Smooth muscle cell (in vitro differentiated cells): ENCODE data around the gene RNF13. TPM values are rescaled to one million over a fixed set of nuclear protein-coding genes. Genes with fewer than 3 reads are reported as not detected.

ENCODE experiments used
- DNase-seq: peaks from one replicate; lab custom pipeline; 2025; ENCODE audit not compliant: unreplicated experiment; lab: John Stamatoyannopoulos, UW
- H2AFZ ChIP-seq: fragments of 200-600 bp; sonication (generic); 2 replicates; pipeline ENCODE4 v1.6.0; 2016; ENCODE audit warnings: antibody characterized with exemption, low read depth, mild to moderate bottlenecking
- H3F3A ChIP-seq: fragments of 200-600 bp; sonication (generic); 2 replicates; pipeline ENCODE4 v1.6.0; 2017; ENCODE audit warnings: antibody characterized with exemption, low read depth
- H3K27ac ChIP-seq: fragments of 200-600 bp; sonication (generic); 2 replicates; pipeline ENCODE4 v1.5.1; 2016; ENCODE audit warnings: low read depth, mild to moderate bottlenecking
- H3K27me3 ChIP-seq: fragments of 200-600 bp; sonication (generic); 2 replicates; pipeline ENCODE4 v1.6.1; 2016; ENCODE audit warnings: low read depth, mild to moderate bottlenecking
- H3K36me3 ChIP-seq: fragments of 200-600 bp; sonication (generic); 2 replicates; pipeline ENCODE4 v1.5.1; 2016; ENCODE audit warnings: low read depth
- H3K4me1 ChIP-seq: fragments of 200-600 bp; sonication (generic); 2 replicates; pipeline ENCODE4 v1.5.1; 2016; ENCODE audit warnings: low read depth
- H3K4me2 ChIP-seq: fragments of 200-600 bp; sonication (generic); 2 replicates; pipeline ENCODE4 v1.6.0; 2016; ENCODE audit warnings: mild to moderate bottlenecking
- H3K4me3 ChIP-seq: fragments of 200-600 bp; sonication (generic); 2 replicates; pipeline ENCODE4 v1.5.1; 2016; ENCODE audit warnings: mild to moderate bottlenecking
- H3K79me2 ChIP-seq: fragments of 200-600 bp; sonication (generic); 2 replicates; pipeline ENCODE4 v1.6.0; 2016; ENCODE audit warnings: low read depth, mild to moderate bottlenecking
- H3K9ac ChIP-seq: fragments of 200-600 bp; sonication (generic); 2 replicates; pipeline ENCODE4 v1.6.0; 2016; ENCODE audit warnings: low read depth
- H3K9me3 ChIP-seq: fragments of 200-600 bp; sonication (generic); replicated peaks from 2 replicates; pipeline ENCODE4 v1.5.1; 2016; ENCODE audit warnings: low read depth
- H4K20me1 ChIP-seq: fragments of 200-600 bp; sonication (generic); 2 replicates; pipeline ENCODE4 v1.6.0; 2016; ENCODE audit warnings: low read depth
- WGBS: methylation state at CpG from one replicate; pipeline ENCODE4 v1.1.7; 2016; ENCODE audit warnings: low lambda C conversion rate; 5-methylcytosine and 5-hydroxymethylcytosine counted together
- polyA plus RNA-seq: library from polyadenylated mRNA; unstranded; fragments of >200 nt; fragmentation: Nextera tagmentation; extraction: Ambion mirVana; gene quantifications from 2 replicates; pipeline ENCODE4 v1.2.1, GENCODE V29; 2016
- total RNA-seq: library from RNA; depleted of rRNA; stranded (reverse); fragments of >200 nt; gene quantifications from 2 replicates; pipeline ENCODE4 v1.2.3, GENCODE V29; 2014
- TF ChIP-seq, protein P1 (sequence below): fragments of 200-600 bp; sonication (generic); IDR thresholded peaks from 2 replicates; pipeline ENCODE4 v1.5.1; 2017; ENCODE audit warnings: borderline replicate concordance, mild to moderate bottlenecking, antibody characterized with exemption; ENCODE audit not compliant: insufficient read depth, poor library complexity, severe bottlenecking

Gene RNF13
- total and polyA plus RNA-seq, 2 experiments from 2014 or later = 46.1 to 81.9 TPM

DNA sequence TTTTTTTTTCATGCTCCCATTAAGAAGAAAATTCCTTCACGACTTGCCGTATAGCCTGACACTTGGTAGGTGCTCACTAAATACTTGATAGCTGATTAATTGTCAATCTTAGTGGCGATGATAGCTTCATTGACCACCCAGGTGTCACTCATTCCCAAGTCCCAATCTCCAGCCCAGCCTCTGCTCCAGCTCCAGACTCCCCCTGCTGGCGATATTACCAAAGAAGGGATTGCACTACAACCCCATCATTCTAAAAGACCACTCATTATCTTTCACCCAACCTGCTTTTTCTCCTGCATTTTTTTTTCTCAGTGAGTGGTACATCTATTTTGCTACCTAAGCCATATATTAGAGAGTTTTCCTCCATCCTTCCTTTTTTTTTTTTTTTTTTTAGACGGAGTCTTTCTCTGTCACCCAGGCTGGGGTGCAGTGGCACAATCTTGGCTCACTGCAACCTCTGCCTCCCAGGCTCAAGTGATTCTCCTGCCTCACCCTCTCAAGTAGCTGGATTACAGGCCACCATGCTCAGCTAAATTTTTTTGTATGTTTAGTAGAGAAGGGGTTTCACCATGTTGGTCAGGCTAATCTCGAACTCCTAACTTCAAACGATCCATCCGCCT lies 41.3 kb upstream of the RNF13 start:
- 51% methylated on average over 8 of the region's 8 CpGs for WGBS
- TF ChIP-seq, protein P1, sequence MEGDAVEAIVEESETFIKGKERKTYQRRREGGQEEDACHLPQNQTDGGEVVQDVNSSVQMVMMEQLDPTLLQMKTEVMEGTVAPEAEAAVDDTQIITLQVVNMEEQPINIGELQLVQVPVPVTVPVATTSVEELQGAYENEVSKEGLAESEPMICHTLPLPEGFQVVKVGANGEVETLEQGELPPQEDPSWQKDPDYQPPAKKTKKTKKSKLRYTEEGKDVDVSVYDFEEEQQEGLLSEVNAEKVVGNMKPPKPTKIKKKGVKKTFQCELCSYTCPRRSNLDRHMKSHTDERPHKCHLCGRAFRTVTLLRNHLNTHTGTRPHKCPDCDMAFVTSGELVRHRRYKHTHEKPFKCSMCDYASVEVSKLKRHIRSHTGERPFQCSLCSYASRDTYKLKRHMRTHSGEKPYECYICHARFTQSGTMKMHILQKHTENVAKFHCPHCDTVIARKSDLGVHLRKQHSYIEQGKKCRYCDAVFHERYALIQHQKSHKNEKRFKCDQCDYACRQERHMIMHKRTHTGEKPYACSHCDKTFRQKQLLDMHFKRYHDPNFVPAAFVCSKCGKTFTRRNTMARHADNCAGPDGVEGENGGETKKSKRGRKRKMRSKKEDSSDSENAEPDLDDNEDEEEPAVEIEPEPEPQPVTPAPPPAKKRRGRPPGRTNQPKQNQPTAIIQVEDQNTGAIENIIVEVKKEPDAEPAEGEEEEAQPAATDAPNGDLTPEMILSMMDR = peak; percentile 74
- Histone ChIP-seq H3K27ac (no peak overlapping the region), H3K9me3 (no peaks in the 10 kb centered on the region), H3F3A (no peaks in the 10 kb centered on the region), H3K4me2 (no peak overlapping the region), H3K79me2 (no peaks in the 10 kb centered on the region), H2AFZ (no peak overlapping the region), H3K27me3 (no peaks in the 10 kb centered on the region), H3K36me3 (no peaks in the 10 kb centered on the region), H3K4me1 (no peaks in the 10 kb centered on the region), H3K9ac (no peak overlapping the region), H4K20me1 (no peaks in the 10 kb centered on the region), H3K4me3 (no peak overlapping the region)
- no peak for DNase-seq

DNA sequence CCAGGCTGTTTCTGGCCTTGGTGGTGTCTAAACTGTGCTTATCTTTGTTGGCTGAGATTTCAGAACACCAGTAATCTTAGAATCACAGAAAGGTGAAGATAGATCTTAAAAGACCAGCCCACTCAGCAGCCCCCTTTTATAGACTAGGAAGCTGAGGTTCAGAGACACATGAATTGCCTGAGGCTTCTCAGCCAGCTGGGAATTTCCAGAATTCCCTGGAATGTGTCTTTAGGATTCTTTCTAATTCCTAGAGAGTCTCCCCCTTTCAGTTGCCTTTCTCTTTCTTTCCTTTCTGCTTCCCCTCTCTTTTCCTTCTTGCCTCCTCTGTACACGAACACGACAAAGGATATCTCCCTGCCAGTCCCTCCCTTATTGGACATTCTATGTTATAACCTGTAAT lies 40.2 kb upstream of the RNF13 start:
- Histone ChIP-seq H3K9me3 (no peaks in the 10 kb centered on the region), H3K4me3 (no peak overlapping the region), H3K4me2 (no peak overlapping the region), H2AFZ (no peak overlapping the region), H4K20me1 (no peaks in the 10 kb centered on the region), H3K4me1 (no peaks in the 10 kb centered on the region), H3K27me3 (no peaks in the 10 kb centered on the region), H3K36me3 (no peaks in the 10 kb centered on the region), H3K79me2 (no peaks in the 10 kb centered on the region), H3K9ac (no peak overlapping the region), H3K27ac (no peak overlapping the region), H3F3A (no peaks in the 10 kb centered on the region)
- 62% methylated on average over 2 of the region's 2 CpGs for WGBS
- DNase-seq = no peak
- TF ChIP-seq, protein P1 = no peak

DNA sequence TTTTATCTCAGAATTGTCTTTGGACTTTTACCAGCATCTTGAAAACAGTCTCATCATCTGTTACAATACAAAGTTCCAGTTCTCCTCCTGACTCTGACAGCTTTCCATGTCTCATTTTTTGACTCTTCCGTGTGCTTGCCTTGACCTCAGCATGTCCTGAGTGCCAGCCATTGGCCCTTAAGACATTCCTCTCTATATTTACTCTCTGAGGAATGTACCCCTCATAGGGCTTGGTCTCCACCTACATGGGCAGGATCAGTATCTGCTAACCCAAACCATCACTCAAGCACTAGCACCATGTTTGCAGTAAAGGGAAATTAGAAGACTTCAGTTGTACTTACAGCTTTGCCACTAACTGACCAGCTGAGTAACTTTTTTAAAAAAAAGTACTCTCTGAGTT lies 36.8 kb upstream of the RNF13 start:
- no peak overlapping the region for H3K4me2 ChIP-seq
- no peaks in the 10 kb centered on the region for H3K9me3 ChIP-seq
- H3K27ac ChIP-seq = no peak overlapping the region
- no peaks in the 10 kb centered on the region for H3K4me1 ChIP-seq
- no peak for DNase-seq
- no peaks in the 10 kb centered on the region for H3K79me2 ChIP-seq
- H3K9ac ChIP-seq = no peak overlapping the region
- H3F3A ChIP-seq = no peaks in the 10 kb centered on the region
- H3K27me3 ChIP-seq = no peaks in the 10 kb centered on the region
- 77% methylated on average over 1 of the region's 1 CpG for WGBS
- TF ChIP-seq, protein P1 = no peak
- no peaks in the 10 kb centered on the region for H3K36me3 ChIP-seq
- H2AFZ ChIP-seq = no peak overlapping the region
- H4K20me1 ChIP-seq = no peaks in the 10 kb centered on the region
- H3K4me3 ChIP-seq = no peak overlapping the region
